ENCODE results near the gene YY1. TPM values are rescaled to one million over a fixed set of nuclear protein-coding genes. Genes with fewer than 3 reads are reported as not detected.

The YY1 gene
- total RNA-seq, 5 donors from 2014 or later (not counting 1 experiment from before 2014, with no cell fraction given): 67.5 to 86.5 (median 74.2) TPM

GRCh38 chr14:100323942-100324307 lies 85.0 kb downstream of the YY1 start:
- WGBS (ENCODE audit: insufficient coverage): 80% methylated on average over 6 of the region's 8 CpGs
- Mint-ChIP-seq H3K4me3 (no peak overlapping the region), H3K27me3 (no peaks in the 10 kb centered on the region), H3K4me1 (peaks cover 0 to 3% (median 0%) of the 10 kb centered on the region in 3 donors), H3K27ac (no peak overlapping the region), H3K9me3 (no peaks in the 10 kb centered on the region), H3K36me3 (no peaks in the 10 kb centered on the region)
- ChIA-PET POLR2A (no interaction called here), CTCF (no interaction called here)
- H3K4me3 ChIP-seq (ENCODE audit: control insufficient read depth in 1 of 2, extremely low read depth in 1 of 2, low read length in 1 of 2): no peak overlapping the region
- H3K4me1 ChIP-seq (ENCODE audit: control insufficient read depth in 1 of 2, extremely low read depth in 1 of 2, insufficient read depth in 2 of 2, low read length in 2 of 2): no peaks in the 10 kb centered on the region
- DNase-seq (no peak), ATAC-seq (replicated peaks in 1 of 4) (no peak)
- peaks cover 0 to 5% of the 10 kb centered on the region in 2 experiments for H3K27me3 ChIP-seq (replicated peaks in 1 of 2; ENCODE audit: control insufficient read depth in 2 of 2, extremely low read depth in 1 of 2, insufficient read depth in 2 of 2, low read length in 1 of 2)
- no peak overlapping the region for H3K27ac ChIP-seq (ENCODE audit: low read length)
- no peaks in the 10 kb centered on the region for H3K9me3 ChIP-seq
- H3K36me3 ChIP-seq (ENCODE audit: control insufficient read depth in 2 of 2, extremely low read depth in 1 of 2, insufficient read depth in 1 of 2, low read length in 1 of 2): no peaks in the 10 kb centered on the region

GRCh38 chr14:100325231-100325632 lies 86.3 kb downstream of the YY1 start:
- 94% methylated on average over 15 of the region's 17 CpGs for WGBS (ENCODE audit: insufficient coverage)
- ATAC-seq (replicated peaks in 1 of 4) (no peak), DNase-seq (no peak)
- no peaks in the 10 kb centered on the region for H3K4me1 ChIP-seq (ENCODE audit: control insufficient read depth in 1 of 2, extremely low read depth in 1 of 2, insufficient read depth in 2 of 2, low read length in 2 of 2)
- no peaks in the 10 kb centered on the region for H3K36me3 ChIP-seq (ENCODE audit: control insufficient read depth in 2 of 2, extremely low read depth in 1 of 2, insufficient read depth in 1 of 2, low read length in 1 of 2)
- Mint-ChIP-seq H3K27me3 (no peaks in the 10 kb centered on the region), H3K27ac (no peak overlapping the region), H3K9me3 (no peaks in the 10 kb centered on the region), H3K4me3 (no peak overlapping the region), H3K4me1 (no peaks in the 10 kb centered on the region), H3K36me3 (no peaks in the 10 kb centered on the region)
- H3K4me3 ChIP-seq (ENCODE audit: control insufficient read depth in 1 of 2, extremely low read depth in 1 of 2, low read length in 1 of 2): no peak overlapping the region
- peaks cover 0 to 5% of the 10 kb centered on the region in 2 experiments for H3K27me3 ChIP-seq (replicated peaks in 1 of 2; ENCODE audit: control insufficient read depth in 2 of 2, extremely low read depth in 1 of 2, insufficient read depth in 2 of 2, low read length in 1 of 2)
- POLR2A ChIA-PET: no interaction called here
- CTCF ChIA-PET: no interaction called here
- no peak overlapping the region for H3K27ac ChIP-seq (ENCODE audit: low read length)
- no peaks in the 10 kb centered on the region for H3K9me3 ChIP-seq

- Mint-ChIP-seq H3K36me3 (no peaks in the 10 kb centered on the region), H3K9me3 (no peaks in the 10 kb centered on the region), H3K4me1 (no peaks in the 10 kb centered on the region), H3K27ac (no peak overlapping the region), H3K27me3 (no peaks in the 10 kb centered on the region), H3K4me3 (no peak overlapping the region)
- 70% methylated on average over 6 of the region's 13 CpGs for WGBS (ENCODE audit: insufficient coverage)
- Histone ChIP-seq H3K4me1 (ENCODE audit: control insufficient read depth in 1 of 2, extremely low read depth in 1 of 2, insufficient read depth in 2 of 2, low read length in 2 of 2) (no peaks in the 10 kb centered on the region), H3K27ac (ENCODE audit: low read length) (no peak overlapping the region), H3K27me3 (replicated peaks in 1 of 2; ENCODE audit: control insufficient read depth in 2 of 2, extremely low read depth in 1 of 2, insufficient read depth in 2 of 2, low read length in 1 of 2) (peaks cover 0 to 5% of the 10 kb centered on the region in 2 experiments), H3K4me3 (ENCODE audit: control insufficient read depth in 1 of 2, extremely low read depth in 1 of 2, low read length in 1 of 2) (no peak overlapping the region), H3K9me3 (no peaks in the 10 kb centered on the region), H3K36me3 (ENCODE audit: control insufficient read depth in 2 of 2, extremely low read depth in 1 of 2, insufficient read depth in 1 of 2, low read length in 1 of 2) (no peaks in the 10 kb centered on the region)
- ChIA-PET POLR2A (no interaction called here), CTCF (no interaction called here)
- no peak for ATAC-seq (replicated peaks in 1 of 4)
- DNase-seq: no peak
These were observed 87.0 kb downstream of the YY1 start for GRCh38 chr14:100325958-100326357.

GRCh38 chr14:100327128-100327527 lies 88.2 kb downstream of the YY1 start:
- Mint-ChIP-seq H3K27me3 (no peaks in the 10 kb centered on the region), H3K27ac (no peak overlapping the region), H3K4me3 (no peak overlapping the region), H3K4me1 (no peaks in the 10 kb centered on the region), H3K9me3 (no peaks in the 10 kb centered on the region), H3K36me3 (no peaks in the 10 kb centered on the region)
- POLR2A ChIA-PET: no interaction called here
- Histone ChIP-seq H3K9me3 (no peaks in the 10 kb centered on the region), H3K4me3 (ENCODE audit: control insufficient read depth in 1 of 2, extremely low read depth in 1 of 2, low read length in 1 of 2) (no peak overlapping the region), H3K27ac (ENCODE audit: low read length) (no peak overlapping the region), H3K4me1 (ENCODE audit: control insufficient read depth in 1 of 2, extremely low read depth in 1 of 2, insufficient read depth in 2 of 2, low read length in 2 of 2) (no peaks in the 10 kb centered on the region), H3K27me3 (replicated peaks in 1 of 2; ENCODE audit: control insufficient read depth in 2 of 2, extremely low read depth in 1 of 2, insufficient read depth in 2 of 2, low read length in 1 of 2) (peaks cover 0 to 2% of the 10 kb centered on the region in 2 experiments), H3K36me3 (ENCODE audit: control insufficient read depth in 2 of 2, extremely low read depth in 1 of 2, insufficient read depth in 1 of 2, low read length in 1 of 2) (no peaks in the 10 kb centered on the region)
- ATAC-seq (replicated peaks in 1 of 4): no peak
- CTCF ChIA-PET: no interaction called here
- DNase-seq: no peak
- 94% methylated on average over 24 of the region's 24 CpGs for WGBS (ENCODE audit: insufficient coverage)

GRCh38 chr14:100328495-100329163 lies 89.7 kb downstream of the YY1 start:
- Histone ChIP-seq H3K36me3 (ENCODE audit: control insufficient read depth in 2 of 2, extremely low read depth in 1 of 2, insufficient read depth in 1 of 2, low read length in 1 of 2) (no peaks in the 10 kb centered on the region), H3K27ac (ENCODE audit: low read length) (no peak overlapping the region), H3K4me1 (ENCODE audit: control insufficient read depth in 1 of 2, extremely low read depth in 1 of 2, insufficient read depth in 2 of 2, low read length in 2 of 2) (no peaks in the 10 kb centered on the region), H3K9me3 (no peaks in the 10 kb centered on the region), H3K27me3 (replicated peaks in 1 of 2; ENCODE audit: control insufficient read depth in 2 of 2, extremely low read depth in 1 of 2, insufficient read depth in 2 of 2, low read length in 1 of 2) (no peaks in the 10 kb centered on the region), H3K4me3 (ENCODE audit: control insufficient read depth in 1 of 2, extremely low read depth in 1 of 2, low read length in 1 of 2) (no peak overlapping the region)
- 93% methylated on average over 26 of the region's 32 CpGs for WGBS (ENCODE audit: insufficient coverage)
- ChIA-PET CTCF (no interaction called here), POLR2A (no interaction called here)
- Mint-ChIP-seq H3K27me3 (no peaks in the 10 kb centered on the region), H3K36me3 (no peaks in the 10 kb centered on the region), H3K4me1 (no peaks in the 10 kb centered on the region), H3K4me3 (no peak overlapping the region), H3K9me3 (no peaks in the 10 kb centered on the region), H3K27ac (no peak overlapping the region)
- no peak for ATAC-seq (replicated peaks in 1 of 4)
- DNase-seq: no peak

- Histone ChIP-seq H3K4me3 (ENCODE audit: control insufficient read depth in 1 of 2, extremely low read depth in 1 of 2, low read length in 1 of 2) (no peak overlapping the region), H3K9me3 (no peaks in the 10 kb centered on the region), H3K36me3 (ENCODE audit: control insufficient read depth in 2 of 2, extremely low read depth in 1 of 2, insufficient read depth in 1 of 2, low read length in 1 of 2) (no peaks in the 10 kb centered on the region), H3K4me1 (ENCODE audit: control insufficient read depth in 1 of 2, extremely low read depth in 1 of 2, insufficient read depth in 2 of 2, low read length in 2 of 2) (no peaks in the 10 kb centered on the region), H3K27me3 (replicated peaks in 1 of 2; ENCODE audit: control insufficient read depth in 2 of 2, extremely low read depth in 1 of 2, insufficient read depth in 2 of 2, low read length in 1 of 2) (no peaks in the 10 kb centered on the region), H3K27ac (ENCODE audit: low read length) (no peak overlapping the region)
- no peak for ATAC-seq (replicated peaks in 1 of 4)
- no peaks in the 10 kb centered on the region for H3K4me1 Mint-ChIP-seq
- no peak overlapping the region for H3K4me3 Mint-ChIP-seq
- POLR2A ChIA-PET: no interaction called here
- CTCF ChIA-PET: no interaction called here
- no peaks in the 10 kb centered on the region for H3K36me3 Mint-ChIP-seq
- no peaks in the 10 kb centered on the region for H3K9me3 Mint-ChIP-seq
- WGBS (ENCODE audit: insufficient coverage): 85% methylated on average over 34 of the region's 36 CpGs
- DNase-seq: no peak
- H3K27me3 Mint-ChIP-seq: no peaks in the 10 kb centered on the region
- no peak overlapping the region for H3K27ac Mint-ChIP-seq
These were observed 90.5 kb downstream of the YY1 start for GRCh38 chr14:100329233-100330006.
